ENCODE results near the gene XXYLT1.

DNA sequence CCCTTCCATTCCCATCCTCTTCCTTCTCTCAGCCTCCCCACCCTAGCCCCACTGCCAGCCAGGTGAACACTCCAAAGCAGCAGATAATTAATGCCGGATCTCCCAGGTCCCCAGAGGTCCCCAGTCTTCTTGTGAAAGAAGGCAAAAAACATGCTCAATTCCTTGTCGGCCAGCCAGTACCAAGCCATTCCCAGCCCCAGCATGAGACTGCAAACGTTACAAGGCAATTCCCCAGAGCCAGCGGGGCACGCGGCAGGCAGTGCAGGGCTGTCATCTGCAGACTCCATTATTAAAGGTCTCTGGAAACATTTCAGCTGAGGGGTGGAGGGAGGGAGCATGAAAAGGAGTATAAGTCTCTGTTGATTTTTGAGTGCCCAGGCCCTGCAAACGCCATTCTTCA, 117.8 kb downstream of the XXYLT1 start:
- TF ChIP-seq, protein P1, sequence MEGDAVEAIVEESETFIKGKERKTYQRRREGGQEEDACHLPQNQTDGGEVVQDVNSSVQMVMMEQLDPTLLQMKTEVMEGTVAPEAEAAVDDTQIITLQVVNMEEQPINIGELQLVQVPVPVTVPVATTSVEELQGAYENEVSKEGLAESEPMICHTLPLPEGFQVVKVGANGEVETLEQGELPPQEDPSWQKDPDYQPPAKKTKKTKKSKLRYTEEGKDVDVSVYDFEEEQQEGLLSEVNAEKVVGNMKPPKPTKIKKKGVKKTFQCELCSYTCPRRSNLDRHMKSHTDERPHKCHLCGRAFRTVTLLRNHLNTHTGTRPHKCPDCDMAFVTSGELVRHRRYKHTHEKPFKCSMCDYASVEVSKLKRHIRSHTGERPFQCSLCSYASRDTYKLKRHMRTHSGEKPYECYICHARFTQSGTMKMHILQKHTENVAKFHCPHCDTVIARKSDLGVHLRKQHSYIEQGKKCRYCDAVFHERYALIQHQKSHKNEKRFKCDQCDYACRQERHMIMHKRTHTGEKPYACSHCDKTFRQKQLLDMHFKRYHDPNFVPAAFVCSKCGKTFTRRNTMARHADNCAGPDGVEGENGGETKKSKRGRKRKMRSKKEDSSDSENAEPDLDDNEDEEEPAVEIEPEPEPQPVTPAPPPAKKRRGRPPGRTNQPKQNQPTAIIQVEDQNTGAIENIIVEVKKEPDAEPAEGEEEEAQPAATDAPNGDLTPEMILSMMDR (IDR thresholded peaks at IDR 0.05), result no peak
- TF ChIP-seq POLR2AphosphoS5 (IDR thresholded peaks at IDR 0.05) (peak; percentile 42 to 70 (median 51)), EP300 (IDR thresholded peaks at IDR 0.05) (no peak), POLR2A (IDR thresholded peaks at IDR 0.05) (no peak)
